ENCODE data around the gene IGF2BP2. TPM values are rescaled to one million over a fixed set of nuclear protein-coding genes. Genes with fewer than 3 reads are reported as not detected.

Gene IGF2BP2
- total and polyA plus RNA-seq, 2 donors (not counting 1 experiment from before 2014, with no cell fraction given), result 0.01 TPM; not detected in 1

GRCh38 chr3:185637388-185637787 is 187.5 kb downstream of the IGF2BP2 start:
- ChIA-PET POLR2A (interaction anchor here (0.6 kb wide), 1 partner anchor 32 kb away, joined by 6 read pairs; no protein-coding TSS in a partner anchor), CTCF (no interaction called here)
- WGBS (ENCODE audit: insufficient coverage), result 92% methylated on average over 2 of the region's 3 CpGs
- H3K4me1 Mint-ChIP-seq, result no peaks in the 10 kb centered on the region
- TF ChIP-seq EZH2 (IDR thresholded peaks at IDR 0.05; ENCODE audit: borderline replicate concordance, insufficient read depth, low read depth, low read length, poor library complexity, severe bottlenecking) (no peak), CTCF (IDR thresholded peaks at IDR 0.05) (no peak)
- no peak overlapping the region for H3K27ac Mint-ChIP-seq
- Histone ChIP-seq H3K27ac (ENCODE audit: low read length in 2 of 2) (no peak overlapping the region), H4K20me1 (ENCODE audit: control insufficient read depth, insufficient read depth, low read length, poor library complexity, severe bottlenecking) (no peaks in the 10 kb centered on the region), H2AFZ (ENCODE audit: insufficient read depth, low read depth, low read length, poor library complexity, severe bottlenecking) (no peak overlapping the region), H3K4me1 (ENCODE audit: control insufficient read depth in 2 of 2, insufficient read depth in 2 of 2, low read length in 2 of 2) (no peaks in the 10 kb centered on the region), H3K79me2 (ENCODE audit: control insufficient read depth, insufficient read depth, low read length) (no peaks in the 10 kb centered on the region), H3K27me3 (replicated peaks in 1 of 4; ENCODE audit: control extremely low read depth in 1 of 4, control insufficient read depth in 3 of 4, insufficient read depth in 4 of 4, low read length in 3 of 4) (no peaks in the 10 kb centered on the region), H3K9ac (ENCODE audit: low read length) (no peak overlapping the region), H3K4me3 (ENCODE audit: control extremely low read depth in 1 of 5, extremely low read depth in 1 of 5, insufficient read depth in 1 of 5, low read depth in 2 of 5, low read length in 4 of 5) (no peak overlapping the region), H3K4me2 (replicated peaks; ENCODE audit: low read depth, low read length, poor library complexity, severe bottlenecking) (no peak overlapping the region), H3K36me3 (replicated peaks in 1 of 2; ENCODE audit: control extremely low read depth in 1 of 2, control insufficient read depth in 1 of 2, extremely low read depth in 1 of 2, insufficient read depth in 2 of 2, low read length in 1 of 2) (no peaks in the 10 kb centered on the region), H3K9me3 (ENCODE audit: control extremely low read depth in 1 of 3, control insufficient read depth in 2 of 3, insufficient read depth in 1 of 3, low read length in 2 of 3) (no peaks in the 10 kb centered on the region)
- H3K27me3 Mint-ChIP-seq, result no peaks in the 10 kb centered on the region
- intact Hi-C loops (cut with micrococcal nuclease), result no loop called here
- no peak overlapping the region for H3K4me3 Mint-ChIP-seq
- DNase-seq, result no peak
- no peaks in the 10 kb centered on the region for H3K9me3 Mint-ChIP-seq (ENCODE audit: insufficient read depth)
- no peak for ATAC-seq (ENCODE audit: low read depth)

DNA sequence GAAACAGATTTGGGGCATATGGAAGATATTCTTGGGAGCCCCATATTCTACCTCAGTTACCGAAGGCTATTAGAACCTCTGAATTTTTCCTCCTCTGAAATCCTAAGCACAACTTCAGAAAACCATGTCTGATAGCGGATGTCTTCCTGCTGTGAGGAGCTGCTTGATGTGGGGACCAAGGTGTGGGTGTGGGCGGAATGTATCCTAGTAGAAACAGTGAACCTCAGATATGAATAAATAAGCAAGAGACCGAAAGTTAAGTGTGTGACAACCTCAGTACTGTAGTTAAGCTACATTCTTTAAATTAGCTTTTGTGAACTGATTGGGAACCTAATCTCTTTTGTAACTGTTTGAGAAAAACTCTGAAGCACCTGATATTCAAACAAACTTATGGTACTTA is 191.8 kb downstream of the IGF2BP2 start:
- CTCF ChIA-PET, result no interaction called here
- H4K20me1 ChIP-seq (ENCODE audit: control insufficient read depth, insufficient read depth, low read length, poor library complexity, severe bottlenecking), result no peaks in the 10 kb centered on the region
- POLR2A ChIA-PET, result no interaction called here
- no peak overlapping the region for H3K9ac ChIP-seq (ENCODE audit: low read length)
- no peaks in the 10 kb centered on the region for H3K9me3 Mint-ChIP-seq (ENCODE audit: insufficient read depth)
- H2AFZ ChIP-seq (ENCODE audit: insufficient read depth, low read depth, low read length, poor library complexity, severe bottlenecking), result no peak overlapping the region
- TF ChIP-seq CTCF (IDR thresholded peaks at IDR 0.05) (no peak), EZH2 (IDR thresholded peaks at IDR 0.05; ENCODE audit: borderline replicate concordance, insufficient read depth, low read depth, low read length, poor library complexity, severe bottlenecking) (no peak)
- peaks cover 3 to 10% of the 10 kb centered on the region in 2 experiments for H3K36me3 ChIP-seq (replicated peaks in 1 of 2; ENCODE audit: control extremely low read depth in 1 of 2, control insufficient read depth in 1 of 2, extremely low read depth in 1 of 2, insufficient read depth in 2 of 2, low read length in 1 of 2)
- intact Hi-C loops (cut with micrococcal nuclease), result no loop called here
- no peak overlapping the region for H3K4me2 ChIP-seq (replicated peaks; ENCODE audit: low read depth, low read length, poor library complexity, severe bottlenecking)
- no peaks in the 10 kb centered on the region for H3K9me3 ChIP-seq (ENCODE audit: control extremely low read depth in 1 of 3, control insufficient read depth in 2 of 3, insufficient read depth in 1 of 3, low read length in 2 of 3)
- no peaks in the 10 kb centered on the region for H3K79me2 ChIP-seq (ENCODE audit: control insufficient read depth, insufficient read depth, low read length)
- WGBS (ENCODE audit: insufficient coverage), result 93% methylated on average over 3 of the region's 4 CpGs
- H3K27ac ChIP-seq (ENCODE audit: low read length in 2 of 2), result no peak overlapping the region
- no peak for ATAC-seq (ENCODE audit: low read depth)
- H3K4me1 ChIP-seq (ENCODE audit: control insufficient read depth in 2 of 2, insufficient read depth in 2 of 2, low read length in 2 of 2), result no peaks in the 10 kb centered on the region
- H3K27me3 ChIP-seq (replicated peaks in 1 of 4; ENCODE audit: control extremely low read depth in 1 of 4, control insufficient read depth in 3 of 4, insufficient read depth in 4 of 4, low read length in 3 of 4), result no peaks in the 10 kb centered on the region
- DNase-seq, result no peak
- no peak overlapping the region for H3K27ac Mint-ChIP-seq
- no peaks in the 10 kb centered on the region for H3K4me1 Mint-ChIP-seq
- no peak overlapping the region for H3K4me3 ChIP-seq (ENCODE audit: control extremely low read depth in 1 of 5, extremely low read depth in 1 of 5, insufficient read depth in 1 of 5, low read depth in 2 of 5, low read length in 4 of 5)
- no peaks in the 10 kb centered on the region for H3K27me3 Mint-ChIP-seq
- H3K4me3 Mint-ChIP-seq, result no peak overlapping the region
